Measurements from ENCODE around the gene THAP7. TPM values are rescaled to one million over a fixed set of nuclear protein-coding genes. Genes with fewer than 3 reads are reported as not detected.
"Not testable (repeated sequence)": the region's sequence is repeated elsewhere in the genome, so short reads cannot be mapped to it uniquely, and the experiment has no call there.

Gene THAP7
- total RNA-seq, 2 experiments from 2014 or later, result 22.1 to 26.8 TPM

DNA sequence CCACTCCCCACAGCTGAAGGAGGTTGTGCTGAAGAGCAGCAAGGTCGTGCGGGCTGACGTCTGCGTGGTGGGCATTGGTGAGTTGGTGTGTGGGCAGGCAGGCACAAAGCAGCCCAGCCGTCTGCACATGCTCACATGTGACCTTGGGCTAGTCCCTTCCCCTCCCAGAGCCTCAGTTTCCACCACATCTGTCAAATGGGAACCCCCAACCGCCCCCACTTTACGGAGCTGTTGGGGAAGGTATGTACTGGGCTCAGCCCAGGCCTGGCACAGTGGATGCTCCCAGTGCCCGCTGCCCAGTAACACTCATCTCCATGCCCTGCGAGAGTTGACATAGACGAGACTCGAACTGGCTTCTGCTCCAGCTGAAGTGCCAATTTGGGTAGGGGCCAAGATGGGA is 24.9 kb downstream of the THAP7 start:
- DNase-seq, result no peak
- Mint-ChIP-seq H3K27me3 (peaks cover 3% of the 10 kb centered on the region), H3K4me3 (no peak overlapping the region), H3K36me3 (peaks cover 1% of the 10 kb centered on the region), H3K4me1 (ENCODE audit: low read depth) (peaks cover 26% of the 10 kb centered on the region), H3K27ac (no peak overlapping the region), H3K9me3 (peaks cover 10% of the 10 kb centered on the region)
- POLR2A ChIA-PET, result no interaction called here
- intact Hi-C loops (cut with micrococcal nuclease), result no loop called here
- CTCF ChIA-PET, result no interaction called here

DNA sequence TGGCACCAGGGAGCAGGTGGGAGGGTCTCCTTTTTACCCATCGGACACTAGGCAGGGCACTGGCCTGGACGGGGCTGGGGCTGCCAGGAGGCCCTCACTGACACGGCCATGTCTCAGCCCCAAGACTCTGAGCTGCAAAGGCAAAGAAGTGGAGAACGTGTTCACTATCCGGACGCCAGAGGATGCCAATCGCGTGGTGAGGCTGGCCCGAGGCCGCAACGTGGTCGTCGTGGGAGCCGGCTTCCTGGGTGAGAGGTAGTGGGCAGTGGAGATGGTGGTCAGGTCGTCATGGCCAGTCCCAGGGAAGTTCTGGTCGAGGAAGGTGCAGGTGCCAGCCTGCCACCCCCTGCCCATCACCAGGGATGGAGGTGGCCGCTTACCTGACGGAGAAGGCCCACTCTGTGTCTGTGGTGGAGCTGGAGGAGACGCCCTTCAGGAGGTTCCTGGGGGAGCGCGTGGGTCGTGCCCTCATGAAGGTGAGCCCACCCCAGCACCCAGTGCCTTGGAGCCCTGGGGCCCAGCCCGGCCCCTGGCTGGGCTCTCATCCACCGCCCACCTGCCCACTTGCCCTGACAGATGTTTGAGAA is 25.5 kb downstream of the THAP7 start:
- H3K4me1 Mint-ChIP-seq (ENCODE audit: low read depth), result peaks cover 24% of the 10 kb centered on the region
- ChIA-PET POLR2A (no interaction called here), CTCF (interaction anchor here (0.8 kb wide), 1 partner anchor 16 kb away, joined by 3 read pairs; no protein-coding TSS in a partner anchor)
- peaks cover 10% of the 10 kb centered on the region for H3K9me3 Mint-ChIP-seq
- H3K36me3 Mint-ChIP-seq, result peaks cover 1% of the 10 kb centered on the region
- no peak overlapping the region for H3K4me3 Mint-ChIP-seq
- DNase-seq, result no peak
- H3K27ac Mint-ChIP-seq, result no peak overlapping the region
- intact Hi-C loops (cut with micrococcal nuclease), result no loop called here
- H3K27me3 Mint-ChIP-seq, result peaks cover 3% of the 10 kb centered on the region

DNA sequence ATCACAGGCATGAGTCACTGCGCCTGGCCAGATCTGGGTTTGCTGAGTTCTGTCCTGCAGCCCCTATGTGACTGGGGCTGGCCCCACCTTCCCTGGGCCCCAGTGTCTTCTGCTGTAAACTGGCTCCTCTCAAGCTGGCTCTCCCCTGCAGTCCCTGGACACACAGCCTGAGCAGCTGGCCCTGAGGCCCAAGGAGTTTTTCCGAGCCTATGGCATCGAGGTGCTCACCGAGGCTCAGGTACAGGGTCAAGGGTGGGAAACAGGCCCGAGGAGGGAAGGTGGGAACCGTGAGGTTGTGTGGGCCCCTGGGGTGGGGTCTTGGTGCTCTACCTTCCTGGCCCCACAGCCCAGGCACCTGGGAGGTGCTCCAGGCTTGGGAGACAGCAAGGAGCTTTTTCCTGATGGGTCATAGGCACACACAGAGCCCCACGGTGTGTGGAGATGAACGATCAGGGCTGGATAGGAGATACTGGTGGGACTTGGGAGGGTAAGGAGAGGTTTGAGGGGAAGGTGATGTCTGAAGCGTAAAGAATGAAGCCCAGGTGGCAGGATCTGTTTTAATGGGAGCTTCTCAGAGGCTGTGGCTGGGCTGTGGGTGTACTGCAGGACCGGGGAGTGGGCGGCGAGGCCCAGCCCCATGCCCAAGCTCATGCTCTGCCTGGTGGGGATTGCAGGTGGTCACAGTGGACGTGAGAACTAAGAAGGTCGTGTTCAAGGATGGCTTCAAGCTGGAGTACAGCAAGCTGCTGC is 26.2 kb downstream of the THAP7 start:
- POLR2A ChIA-PET, result no interaction called here
- H3K9me3 Mint-ChIP-seq, result peaks cover 10% of the 10 kb centered on the region
- CTCF ChIA-PET, result interaction anchor here (0.8 kb wide), 1 partner anchor 15 kb away, joined by 3 read pairs; no protein-coding TSS in a partner anchor
- no peak overlapping the region for H3K4me3 Mint-ChIP-seq
- H3K4me1 Mint-ChIP-seq (ENCODE audit: low read depth), result peaks cover 17% of the 10 kb centered on the region
- no peak overlapping the region for H3K27ac Mint-ChIP-seq
- H3K36me3 Mint-ChIP-seq, result peaks cover 1% of the 10 kb centered on the region
- intact Hi-C loops (cut with micrococcal nuclease), result no loop called here
- peaks cover 3% of the 10 kb centered on the region for H3K27me3 Mint-ChIP-seq
- no peak for DNase-seq

- POLR2A ChIA-PET, result no interaction called here
- Mint-ChIP-seq H3K27ac (no peak overlapping the region), H3K36me3 (peaks cover 1% of the 10 kb centered on the region), H3K27me3 (peaks cover 3% of the 10 kb centered on the region), H3K4me3 (no peak overlapping the region), H3K9me3 (peaks cover 10% of the 10 kb centered on the region), H3K4me1 (ENCODE audit: low read depth) (peaks cover 6% of the 10 kb centered on the region)
- CTCF ChIA-PET, result no interaction called here
- DNase-seq, result no peak
- intact Hi-C loops (cut with micrococcal nuclease), result no loop called here
Observed at GRCh38 chr22:20974336-20974955, 27.5 kb downstream of the THAP7 start.

DNA sequence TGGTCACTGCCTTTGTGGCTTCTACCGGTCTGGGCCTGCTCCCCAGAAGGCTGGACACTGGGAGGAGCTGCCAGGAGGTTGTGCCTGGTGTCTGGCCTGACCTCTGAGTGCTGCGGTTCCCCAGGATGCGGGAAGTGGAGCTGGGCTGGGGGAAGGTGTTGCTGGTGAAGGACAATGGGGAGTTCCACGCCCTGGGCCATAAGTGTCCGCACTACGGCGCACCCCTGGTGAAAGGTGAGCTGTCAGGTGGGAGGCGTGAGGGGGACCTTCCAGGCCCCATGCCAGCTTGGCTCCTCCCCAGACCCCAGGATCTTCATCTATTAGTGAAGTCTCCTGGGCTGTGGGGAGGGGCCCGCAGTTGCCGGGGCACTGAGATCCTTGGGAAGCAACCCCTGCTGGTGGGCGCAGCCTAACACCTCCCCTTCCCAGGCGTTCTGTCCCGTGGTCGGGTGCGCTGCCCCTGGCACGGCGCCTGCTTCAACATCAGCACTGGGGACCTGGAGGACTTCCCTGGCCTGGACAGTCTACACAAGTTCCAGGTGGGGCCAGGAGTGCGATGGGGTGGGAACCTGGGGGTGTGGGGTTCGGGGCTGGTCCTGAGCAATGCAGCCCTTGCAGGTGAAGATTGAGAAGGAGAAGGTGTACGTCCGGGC is 28.2 kb downstream of the THAP7 start:
- CTCF ChIA-PET, result no interaction called here
- Mint-ChIP-seq H3K27me3 (peaks cover 3% of the 10 kb centered on the region), H3K27ac (no peak overlapping the region), H3K9me3 (peaks cover 6% of the 10 kb centered on the region), H3K4me1 (ENCODE audit: low read depth) (peaks cover under 1% of the 10 kb centered on the region), H3K4me3 (no peak overlapping the region), H3K36me3 (no peaks in the 10 kb centered on the region)
- no peak for DNase-seq
- intact Hi-C loops (cut with micrococcal nuclease), result no loop called here
- POLR2A ChIA-PET, result no interaction called here

DNA sequence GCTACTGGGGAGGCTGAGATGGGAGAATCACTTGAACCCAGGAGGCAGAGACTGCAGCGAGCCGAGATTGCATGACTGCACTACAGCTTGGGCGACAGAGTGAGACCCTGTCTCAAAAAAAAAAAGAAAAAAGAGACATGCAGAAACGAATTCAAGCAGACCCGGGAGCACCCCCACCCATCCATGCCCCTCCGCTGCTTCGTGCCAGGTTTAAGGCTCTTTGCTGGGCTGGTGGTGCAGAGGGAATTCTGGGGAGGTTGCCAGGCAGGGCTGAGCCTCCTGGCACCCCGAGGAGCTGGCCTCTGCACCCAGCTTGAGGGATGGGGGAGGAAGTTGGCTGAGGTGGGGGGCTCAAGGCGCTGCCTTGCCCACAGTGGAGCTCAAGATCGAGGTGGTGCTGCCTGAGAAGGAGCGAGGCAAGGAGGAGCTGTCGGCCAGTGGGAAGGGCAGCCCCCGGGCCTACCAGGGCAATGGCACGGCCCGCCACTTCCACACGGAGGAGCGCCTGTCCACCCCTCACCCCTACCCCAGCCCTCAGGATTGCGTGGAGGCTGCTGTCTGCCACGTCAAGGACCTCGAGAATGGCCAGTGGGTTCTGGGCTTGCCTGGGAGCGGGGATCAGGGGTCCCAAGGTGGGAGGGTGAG is 28.9 kb downstream of the THAP7 start:
- Mint-ChIP-seq H3K27ac (no peak overlapping the region), H3K36me3 (no peaks in the 10 kb centered on the region), H3K27me3 (peaks cover 3% of the 10 kb centered on the region), H3K4me1 (ENCODE audit: low read depth) (no peaks in the 10 kb centered on the region), H3K9me3 (no peaks in the 10 kb centered on the region), H3K4me3 (no peak overlapping the region)
- DNase-seq, result no peak
- ChIA-PET POLR2A (interaction anchor here (0.7 kb wide), 1 partner anchor 82 kb away, joined by 4 read pairs; no protein-coding TSS in a partner anchor), CTCF (interaction anchor here (1.0 to 1.8 kb wide), 2 partner anchors 12 to 14 kb away, joined by 3 to 7 read pairs; no protein-coding TSS in a partner anchor)
- intact Hi-C loops (cut with micrococcal nuclease), result no loop called here

DNA sequence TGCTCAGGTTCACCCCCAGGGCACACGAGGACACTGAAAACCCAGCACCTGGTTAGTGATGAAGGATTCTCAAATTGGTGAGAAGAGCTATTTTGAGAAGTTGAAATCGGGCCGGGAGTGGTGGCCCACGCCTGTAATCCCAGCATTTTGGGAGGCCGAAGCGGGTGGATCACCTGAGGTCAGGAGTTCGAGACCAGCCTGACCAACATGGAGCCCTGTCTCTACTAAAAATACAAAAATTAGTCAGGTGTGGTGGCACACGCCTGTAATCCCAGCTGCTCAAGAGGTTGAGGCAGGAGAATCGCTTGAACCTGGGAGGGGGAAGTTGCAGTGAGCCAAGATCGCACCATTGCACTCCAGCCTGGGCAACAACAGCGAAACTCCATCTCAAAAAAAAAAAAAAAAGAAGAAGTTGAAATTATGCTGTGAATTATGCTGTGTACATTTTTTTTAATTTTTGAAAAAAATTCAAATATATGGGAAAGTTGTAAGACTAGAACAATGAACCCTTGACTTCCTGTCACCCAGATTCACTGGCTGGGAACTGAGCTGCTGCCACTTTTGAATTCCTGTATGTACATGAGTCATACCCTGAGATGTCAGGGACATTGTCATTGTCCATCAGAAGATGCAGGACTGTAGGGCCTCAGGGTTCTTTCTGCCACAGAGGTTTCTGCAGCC is 29.8 kb downstream of the THAP7 start:
- CTCF ChIA-PET, result interaction anchor here (1.0 to 2.7 kb wide), 5 partner anchors 10 to 86 kb away, joined by 3 to 11 read pairs (median 4); partner anchors contain the start of gene LZTR1
- intact Hi-C loops (cut with micrococcal nuclease); H3K27me3 Mint-ChIP-seq; H3K4me1 Mint-ChIP-seq (ENCODE audit: low read depth); H3K36me3 Mint-ChIP-seq; DNase-seq; H3K9me3 Mint-ChIP-seq; H3K27ac Mint-ChIP-seq; H3K4me3 Mint-ChIP-seq: not testable (repeated sequence)
- POLR2A ChIA-PET, result interaction anchor here (0.7 to 1.2 kb wide), 2 partner anchors 10 to 82 kb away, joined by 3 to 4 read pairs; partner anchors contain the start of gene LZTR1

DNA sequence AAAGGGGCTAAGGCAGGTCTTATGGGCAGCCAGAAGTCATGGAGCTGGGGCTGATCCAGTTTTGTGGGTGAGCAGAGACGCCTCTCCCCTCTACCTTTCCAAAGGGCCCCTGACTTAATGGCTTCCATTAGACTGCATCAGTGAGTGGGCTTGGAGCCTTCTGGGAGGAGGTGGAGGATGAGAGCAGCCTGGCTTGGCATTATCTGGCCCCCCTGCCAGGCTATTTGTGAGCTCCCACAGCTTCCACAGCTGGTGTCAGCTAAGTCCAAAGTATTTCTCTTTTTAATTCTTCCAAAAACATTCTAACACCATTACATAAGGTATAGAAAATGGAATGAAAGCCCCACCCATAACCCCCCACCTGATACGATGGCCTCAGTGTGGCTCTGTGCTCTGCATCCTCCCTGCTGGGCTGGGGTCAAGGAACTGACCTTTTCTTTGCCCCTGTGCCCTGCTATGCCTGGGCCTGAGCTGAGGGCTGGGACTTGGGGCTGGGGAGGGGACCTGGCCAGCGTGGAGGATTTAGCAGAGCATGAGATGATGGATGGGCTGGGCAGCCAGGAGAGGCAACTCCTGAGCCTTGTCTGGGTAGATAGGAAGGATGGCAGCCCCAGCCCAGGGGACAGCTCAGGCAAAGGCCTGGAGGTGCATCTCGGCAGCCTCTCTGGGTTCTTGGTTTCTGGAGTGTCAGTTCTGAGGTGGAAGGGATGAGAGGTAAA is 30.8 kb downstream of the THAP7 start:
- no peak overlapping the region for H3K27ac Mint-ChIP-seq
- H3K4me3 Mint-ChIP-seq, result no peak overlapping the region
- ChIA-PET POLR2A (interaction anchor here (1.2 kb wide), 1 partner anchor 11 kb away, joined by 3 read pairs; the partner anchor contains the start of gene LZTR1), CTCF (interaction anchor here (1.0 to 2.7 kb wide), 4 partner anchors 10 to 85 kb away, joined by 3 to 11 read pairs (median 6); partner anchors contain the start of gene LZTR1)
- intact Hi-C loops (cut with micrococcal nuclease), result no loop called here
- H3K36me3 Mint-ChIP-seq, result no peaks in the 10 kb centered on the region
- no peak for DNase-seq
- H3K27me3 Mint-ChIP-seq, result peaks cover 3% of the 10 kb centered on the region
- no peaks in the 10 kb centered on the region for H3K4me1 Mint-ChIP-seq (ENCODE audit: low read depth)
- H3K9me3 Mint-ChIP-seq, result no peaks in the 10 kb centered on the region

DNA sequence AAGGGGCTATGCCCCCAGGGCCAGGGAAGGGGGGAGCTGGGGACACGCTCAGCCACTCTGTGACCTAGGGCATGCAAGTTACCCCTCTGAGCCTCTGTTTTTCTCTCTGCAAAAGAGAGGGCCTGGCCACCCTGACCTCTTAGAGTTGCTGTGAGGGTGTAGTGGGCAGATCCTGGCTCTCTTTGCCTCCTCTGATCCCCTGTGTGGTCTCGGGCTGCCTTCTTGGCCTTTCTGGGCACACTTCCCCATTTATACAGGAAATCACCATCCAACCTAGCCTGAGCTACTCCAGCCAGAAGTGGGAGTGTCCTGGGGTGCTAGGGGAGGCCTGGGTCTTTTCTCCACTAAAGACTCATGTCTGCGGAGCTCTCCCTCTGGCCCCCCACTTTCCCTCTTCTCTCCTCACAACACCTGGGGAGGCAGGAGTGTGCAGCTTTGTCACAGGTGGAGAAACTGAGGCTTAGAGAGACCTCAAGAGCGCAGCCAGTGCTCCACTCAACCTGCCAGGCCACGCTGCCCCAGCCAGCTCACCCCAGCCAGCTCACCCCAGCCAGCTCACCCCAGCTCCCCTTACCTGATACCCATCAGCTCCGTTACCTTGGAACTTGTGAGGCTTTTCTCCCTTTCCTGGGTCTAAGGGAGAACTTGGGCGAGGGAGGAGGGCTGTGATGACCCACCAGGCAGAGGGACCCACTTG is 33.5 kb downstream of the THAP7 start:
- H3K4me1 Mint-ChIP-seq (ENCODE audit: low read depth), result peaks cover 6% of the 10 kb centered on the region
- POLR2A ChIA-PET, result no interaction called here
- no peaks in the 10 kb centered on the region for H3K9me3 Mint-ChIP-seq

GRCh38 chr22:20967697-20968211 is 34.2 kb downstream of the THAP7 start:
- POLR2A ChIA-PET, result no interaction called here
- CTCF ChIA-PET, result interaction anchor here (0.7 kb wide), 1 partner anchor 19 kb away, joined by 3 read pairs; no protein-coding TSS in a partner anchor
- no peaks in the 10 kb centered on the region for H3K9me3 Mint-ChIP-seq
- peaks cover 6% of the 10 kb centered on the region for H3K4me1 Mint-ChIP-seq (ENCODE audit: low read depth)
- intact Hi-C loops (cut with micrococcal nuclease), result loop anchor here (5.0 to 10.0 kb wide), 2 partner anchors 50 to 137 kb away; partner anchors contain the start of gene CRKL
- H3K27ac Mint-ChIP-seq, result no peak overlapping the region
- no peaks in the 10 kb centered on the region for H3K36me3 Mint-ChIP-seq
- DNase-seq, result no peak
- peaks cover 8% of the 10 kb centered on the region for H3K27me3 Mint-ChIP-seq
- no peak overlapping the region for H3K4me3 Mint-ChIP-seq

More for the DNA sequence above, 33.5 kb downstream of the THAP7 start:
- intact Hi-C loops (cut with micrococcal nuclease), result loop anchor here (5.0 to 10.0 kb wide), 2 partner anchors 51 to 136 kb away; partner anchors contain the start of gene CRKL
- CTCF ChIA-PET, result no interaction called here
- Mint-ChIP-seq H3K36me3 (no peaks in the 10 kb centered on the region), H3K27me3 (peaks cover 8% of the 10 kb centered on the region), H3K4me3 (no peak overlapping the region), H3K27ac (no peak overlapping the region)
- DNase-seq, result no peak

All from activated CD4-positive, alpha-beta memory T cell treated with anti-CD3 and anti-CD28 coated beads for 36 hours (primary cell).